Measurements from ENCODE around the gene ALDH1B1. TPM values are rescaled to one million over a fixed set of nuclear protein-coding genes. Genes with fewer than 3 reads are reported as not detected.

The ALDH1B1 gene
- total and polyA plus RNA-seq, 9 of the 15 experiments (the other 6 are each of a cell fraction or from before 2014, with no cell fraction given), result 8.6 to 46.5 (median 30.8) TPM

- TF ChIP-seq, protein P1, sequence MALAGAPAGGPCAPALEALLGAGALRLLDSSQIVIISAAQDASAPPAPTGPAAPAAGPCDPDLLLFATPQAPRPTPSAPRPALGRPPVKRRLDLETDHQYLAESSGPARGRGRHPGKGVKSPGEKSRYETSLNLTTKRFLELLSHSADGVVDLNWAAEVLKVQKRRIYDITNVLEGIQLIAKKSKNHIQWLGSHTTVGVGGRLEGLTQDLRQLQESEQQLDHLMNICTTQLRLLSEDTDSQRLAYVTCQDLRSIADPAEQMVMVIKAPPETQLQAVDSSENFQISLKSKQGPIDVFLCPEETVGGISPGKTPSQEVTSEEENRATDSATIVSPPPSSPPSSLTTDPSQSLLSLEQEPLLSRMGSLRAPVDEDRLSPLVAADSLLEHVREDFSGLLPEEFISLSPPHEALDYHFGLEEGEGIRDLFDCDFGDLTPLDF (CRISPR knock-in tag; IDR thresholded peaks at IDR 0.05), result no peak
- TF ChIP-seq KLF16 (IDR thresholded peaks at IDR 0.05), result 0 out of 2 replicates have a peak, but pooled peaks have one; percentile 60
Observed at GRCh38 chr9:38392235-38393127, at the start of gene ALDH1B1 (continued).

DNA sequence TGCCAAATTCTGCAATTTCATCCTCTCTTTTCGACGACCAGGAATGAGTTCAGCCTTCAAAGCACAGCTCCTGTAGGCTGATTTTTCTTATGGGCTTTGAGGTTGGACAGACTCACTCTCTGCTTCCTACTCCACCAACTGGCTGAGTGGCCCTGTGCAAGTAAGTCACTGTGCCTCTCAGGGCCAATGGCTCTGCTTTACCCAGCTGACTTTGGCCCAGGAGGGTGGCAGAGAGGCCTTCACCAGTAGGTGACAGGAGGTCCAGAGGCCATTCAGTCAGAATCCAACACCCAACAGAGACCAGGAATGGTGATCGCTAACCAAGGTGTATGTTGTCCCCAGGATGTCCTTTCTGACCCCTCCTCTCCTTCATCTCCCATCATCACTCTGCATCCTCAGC, 49.5 kb upstream of the ALDH1B1 start:
- Histone ChIP-seq H3K9me1 (ENCODE audit: control insufficient read depth, insufficient read depth, low read length) (no peaks in the 10 kb centered on the region), H3K27me3 (ENCODE audit: control insufficient read depth in 2 of 2, insufficient read depth in 2 of 2, low read length in 2 of 2) (peaks cover 0 to 48% of the 10 kb centered on the region in 2 experiments; a peak in 4 of 5 replicates), H3K4me1 (replicated peaks in 1 of 2; ENCODE audit: control insufficient read depth in 2 of 2, insufficient read depth in 2 of 2, low read length in 2 of 2) (no peaks in the 10 kb centered on the region), H3K9ac (ENCODE audit: insufficient read depth in 1 of 2, low read depth in 2 of 2, low read length in 2 of 2) (no peak overlapping the region), H3K79me2 (ENCODE audit: control insufficient read depth, insufficient read depth, low read length) (no peaks in the 10 kb centered on the region), H3K4me2 (ENCODE audit: insufficient read depth, low read length) (no peak overlapping the region), H4K20me1 (replicated peaks; ENCODE audit: control insufficient read depth, insufficient read depth, low read length) (no peaks in the 10 kb centered on the region), H3K9me3 (replicated peaks; ENCODE audit: control insufficient read depth, insufficient read depth, low read depth, low read length) (no peaks in the 10 kb centered on the region), H3K27ac (ENCODE audit: extremely low read depth, low read depth, low read length) (no peak overlapping the region), H2AFZ (ENCODE audit: low read depth, low read length) (no peak overlapping the region), H3K36me3 (ENCODE audit: control insufficient read depth, insufficient read depth, low read length) (no peaks in the 10 kb centered on the region), H3K4me3 (no peak overlapping the region)
- DNase-seq (ENCODE audit: extremely low read depth in 1 of 4, low spot score in 3 of 4) (no peak), ATAC-seq (no peak), FAIRE-seq (no peak)
- CTCF ChIA-PET (ENCODE audit: low intra/inter-chr PET ratio), result no interaction called here
- TF ChIP-seq KAT8 (IDR thresholded peaks at IDR 0.05; ENCODE audit: low read depth), result no peak
- TF ChIP-seq MTA3 (IDR thresholded peaks at IDR 0.05; ENCODE audit: borderline replicate concordance), result no peak
- no peak for TF ChIP-seq ARID1B (IDR thresholded peaks at IDR 0.05)
- TF ChIP-seq RBM17 (IDR thresholded peaks at IDR 0.05; ENCODE audit: borderline replicate concordance, low read depth, low read length), result no peak
- BruUV-seq (replicated peaks), result no TSS peak
- in situ Hi-C loops (cut with MboI) (no loop called here), intact Hi-C loops (cut with micrococcal nuclease) (no loop called here)
- POLR2A ChIA-PET, result interaction anchor here (0.9 kb wide), 1 partner anchor 143 kb away, joined by 3 read pairs; no protein-coding TSS in a partner anchor
- WGBS (ENCODE audit: insufficient coverage, low coverage, missing lambda C conversion rate), result 2% methylated on average over 3 of the region's 3 CpGs
